ENCODE measurements around the gene STK32C.

Gene STK32C

GRCh38 chr10:132306343-132306685, 1.4 kb downstream of the STK32C start:
- H3K27ac ChIP-seq (replicated peaks), result no peak overlapping the region
- H3K4me3 ChIP-seq (replicated peaks; ENCODE audit: insufficient read depth, low read length), result no peak overlapping the region
- no peak for TF ChIP-seq SPI1 (IDR thresholded peaks at IDR 0.05; ENCODE audit: borderline replicate concordance, low read depth)
- TF ChIP-seq, protein P1, sequence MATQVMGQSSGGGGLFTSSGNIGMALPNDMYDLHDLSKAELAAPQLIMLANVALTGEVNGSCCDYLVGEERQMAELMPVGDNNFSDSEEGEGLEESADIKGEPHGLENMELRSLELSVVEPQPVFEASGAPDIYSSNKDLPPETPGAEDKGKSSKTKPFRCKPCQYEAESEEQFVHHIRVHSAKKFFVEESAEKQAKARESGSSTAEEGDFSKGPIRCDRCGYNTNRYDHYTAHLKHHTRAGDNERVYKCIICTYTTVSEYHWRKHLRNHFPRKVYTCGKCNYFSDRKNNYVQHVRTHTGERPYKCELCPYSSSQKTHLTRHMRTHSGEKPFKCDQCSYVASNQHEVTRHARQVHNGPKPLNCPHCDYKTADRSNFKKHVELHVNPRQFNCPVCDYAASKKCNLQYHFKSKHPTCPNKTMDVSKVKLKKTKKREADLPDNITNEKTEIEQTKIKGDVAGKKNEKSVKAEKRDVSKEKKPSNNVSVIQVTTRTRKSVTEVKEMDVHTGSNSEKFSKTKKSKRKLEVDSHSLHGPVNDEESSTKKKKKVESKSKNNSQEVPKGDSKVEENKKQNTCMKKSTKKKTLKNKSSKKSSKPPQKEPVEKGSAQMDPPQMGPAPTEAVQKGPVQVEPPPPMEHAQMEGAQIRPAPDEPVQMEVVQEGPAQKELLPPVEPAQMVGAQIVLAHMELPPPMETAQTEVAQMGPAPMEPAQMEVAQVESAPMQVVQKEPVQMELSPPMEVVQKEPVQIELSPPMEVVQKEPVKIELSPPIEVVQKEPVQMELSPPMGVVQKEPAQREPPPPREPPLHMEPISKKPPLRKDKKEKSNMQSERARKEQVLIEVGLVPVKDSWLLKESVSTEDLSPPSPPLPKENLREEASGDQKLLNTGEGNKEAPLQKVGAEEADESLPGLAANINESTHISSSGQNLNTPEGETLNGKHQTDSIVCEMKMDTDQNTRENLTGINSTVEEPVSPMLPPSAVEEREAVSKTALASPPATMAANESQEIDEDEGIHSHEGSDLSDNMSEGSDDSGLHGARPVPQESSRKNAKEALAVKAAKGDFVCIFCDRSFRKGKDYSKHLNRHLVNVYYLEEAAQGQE (IDR thresholded peaks at IDR 0.05; ENCODE audit: insufficient replicate concordance, low read depth), result no peak
- TF ChIP-seq POLR2AphosphoS5 (IDR thresholded peaks at IDR 0.05; ENCODE audit: low read depth), result no peak
- TF ChIP-seq CTCF (IDR thresholded peaks at IDR 0.05; ENCODE audit: insufficient read depth, low read length), result no peak
- no peak for DNase-seq (ENCODE audit: low read depth in 1 of 2, low spot score in 1 of 2)
- peaks cover 31% of the 10 kb centered on the region for H3K27me3 ChIP-seq (ENCODE audit: insufficient read depth, poor library complexity, severe bottlenecking)

DNA sequence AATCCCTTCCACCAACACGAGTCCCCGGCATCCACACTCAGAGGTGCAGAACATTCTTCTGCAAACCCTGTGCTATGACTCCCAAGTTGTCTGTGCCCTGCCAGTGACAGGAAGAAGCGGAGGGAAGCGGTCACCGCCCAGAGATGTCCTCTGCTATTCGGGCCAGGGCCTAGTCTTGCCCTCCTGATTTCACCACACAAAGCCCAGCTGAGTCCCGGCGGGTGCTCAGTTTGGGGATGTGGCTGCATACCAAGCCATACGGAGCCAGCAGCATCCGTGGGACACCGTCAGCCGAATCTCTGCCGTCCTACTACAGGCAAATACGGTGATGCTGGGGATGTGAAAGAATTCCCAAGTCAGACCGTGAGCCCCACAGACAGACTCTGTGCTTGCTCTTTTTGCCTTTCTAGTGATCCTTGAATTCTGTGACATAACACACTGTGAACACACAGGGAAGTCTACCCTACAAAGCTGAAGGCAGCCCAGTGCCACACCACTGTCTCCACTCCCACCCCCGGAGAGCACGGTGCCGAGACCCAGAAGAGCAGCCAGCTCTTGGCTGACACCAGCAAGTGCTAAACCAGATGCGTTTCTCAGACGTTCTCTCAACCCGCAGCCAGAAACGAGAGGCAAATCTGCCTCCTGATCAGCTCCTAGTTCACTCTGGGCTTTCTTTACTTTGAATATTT, 2.0 kb downstream of the STK32C start:
- Histone ChIP-seq H3K27ac (replicated peaks) (no peak overlapping the region), H3K4me3 (replicated peaks; ENCODE audit: insufficient read depth, low read length) (no peak overlapping the region), H3K27me3 (ENCODE audit: insufficient read depth, poor library complexity, severe bottlenecking) (peaks cover 31% of the 10 kb centered on the region)
- TF ChIP-seq CTCF (IDR thresholded peaks at IDR 0.05; ENCODE audit: insufficient read depth, low read length), result no peak
- TF ChIP-seq SPI1 (IDR thresholded peaks at IDR 0.05; ENCODE audit: borderline replicate concordance, low read depth), result no peak
- no peak for DNase-seq (ENCODE audit: low read depth in 1 of 2, low spot score in 1 of 2)

GRCh38 chr10:132304756-132305509, 2.8 kb downstream of the STK32C start:
- TF ChIP-seq GABPA (IDR thresholded peaks at IDR 0.05; ENCODE audit: low read depth) (no peak), POLR2AphosphoS5 (IDR thresholded peaks at IDR 0.05; ENCODE audit: low read depth) (no peak), SPI1 (IDR thresholded peaks at IDR 0.05; ENCODE audit: borderline replicate concordance, low read depth) (no peak), CTCF (IDR thresholded peaks at IDR 0.05; ENCODE audit: insufficient read depth, low read length) (no peak)
- TF ChIP-seq, protein P1 (IDR thresholded peaks at IDR 0.05; ENCODE audit: insufficient replicate concordance, low read depth), result no peak
- Histone ChIP-seq H3K27me3 (ENCODE audit: insufficient read depth, poor library complexity, severe bottlenecking) (peaks cover 27% of the 10 kb centered on the region), H3K27ac (replicated peaks) (no peak overlapping the region), H3K4me3 (replicated peaks; ENCODE audit: insufficient read depth, low read length) (no peak overlapping the region)
- DNase-seq (ENCODE audit: low read depth in 1 of 2, low spot score in 1 of 2), result no peak
